ENCODE measurements around the gene SLC25A6.

The SLC25A6 gene

DNA sequence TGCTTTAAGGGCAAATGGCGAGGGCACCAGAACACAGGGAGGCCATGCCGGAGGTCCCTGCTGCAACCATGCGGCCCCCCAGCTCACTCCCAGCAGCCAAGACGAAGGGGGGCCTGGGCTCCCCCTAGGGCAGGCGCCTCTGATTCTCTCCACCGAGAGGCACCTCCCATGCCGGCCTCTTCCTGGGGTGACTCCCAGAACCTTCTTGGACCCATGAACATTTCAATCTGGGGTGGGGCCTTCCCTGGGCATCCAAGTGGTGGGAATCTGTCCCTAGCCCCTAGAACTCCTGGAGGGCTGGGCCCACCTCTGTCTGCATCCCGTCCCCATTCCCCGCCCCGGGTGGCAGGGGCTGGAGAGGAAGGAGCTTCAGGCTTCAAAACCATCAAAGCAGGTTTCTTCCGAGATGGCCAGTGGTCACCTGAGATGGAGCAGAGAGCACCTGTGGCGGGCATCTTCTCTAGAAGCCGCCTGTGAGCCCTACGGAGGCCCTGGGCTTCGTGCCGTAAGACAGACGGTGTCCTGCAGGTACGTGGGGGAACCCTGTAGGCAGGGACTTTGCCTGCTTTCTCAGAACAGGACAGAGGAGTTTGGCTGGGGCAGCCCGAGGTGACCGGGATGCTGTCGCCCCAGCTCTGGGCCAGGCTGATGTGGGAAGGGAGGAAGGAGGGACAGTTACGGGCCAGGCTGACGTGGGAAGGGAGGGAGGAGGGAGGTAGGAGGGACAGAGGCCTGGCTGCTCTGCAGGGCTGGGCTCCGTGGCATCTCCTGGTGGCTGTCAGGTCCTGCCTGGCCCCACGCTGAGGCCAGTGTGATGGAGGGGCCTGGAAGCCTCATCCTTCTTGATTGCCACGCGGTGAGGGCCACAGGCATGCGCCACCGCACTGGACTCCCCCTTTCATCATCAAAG is 6.8 kb upstream of the SLC25A6 start:
- no peak overlapping the region for H3K14ac ChIP-seq (ENCODE audit: low read length)
- no peaks in the 10 kb centered on the region for H3K79me1 ChIP-seq (ENCODE audit: low read length)
- H2BK12ac ChIP-seq (ENCODE audit: low read length) = no peak overlapping the region
- no peak overlapping the region for H3K23ac ChIP-seq (ENCODE audit: low read length)
- H3K4me3 ChIP-seq (ENCODE audit: low read depth, low read length) = no peak overlapping the region
- H2AFZ ChIP-seq (ENCODE audit: insufficient read depth, low read length, poor library complexity) = no peak overlapping the region
- peaks cover 30 to 38% of the 10 kb centered on the region in 2 experiments for H3K36me3 ChIP-seq (ENCODE audit: control insufficient read depth in 1 of 2, insufficient read depth in 2 of 2, low read length in 2 of 2)
- peak overlapping the region; percentile 32 for H4K12ac ChIP-seq (ENCODE audit: low read depth, low read length)
- no peak overlapping the region for H3K27ac ChIP-seq (ENCODE audit: low read depth, low read length)
- H2BK120ac ChIP-seq (ENCODE audit: insufficient read depth, low read length, poor library complexity) = no peak overlapping the region
- H3K4me2 ChIP-seq (ENCODE audit: low read length) = no peak overlapping the region
- no peak overlapping the region for H2AK5ac ChIP-seq (ENCODE audit: low read length)
- peaks cover 0 to 4% of the 10 kb centered on the region in 2 experiments for H3K4me1 ChIP-seq (ENCODE audit: control insufficient read depth in 1 of 2, insufficient read depth in 2 of 2, low read length in 2 of 2)
- H3K9ac ChIP-seq (ENCODE audit: low read length) = no peak overlapping the region
- no peak overlapping the region for H4K8ac ChIP-seq (ENCODE audit: low read depth, low read length)
- H3K18ac ChIP-seq (ENCODE audit: low read length) = peak overlapping the region; percentile 48
- H3K4ac ChIP-seq (ENCODE audit: low read depth, low read length) = no peak overlapping the region
- no peaks in the 10 kb centered on the region for H3K27me3 ChIP-seq (ENCODE audit: insufficient read depth, low read length)
- DNase-seq = no peak
- H4K91ac ChIP-seq (ENCODE audit: low read depth, low read length) = peak overlapping the region; percentile 20
- no peaks in the 10 kb centered on the region for H3K79me2 ChIP-seq (ENCODE audit: control insufficient read depth, insufficient read depth, low read length, poor library complexity)
- WGBS (ENCODE audit: extremely low coverage, insufficient coverage, insufficient read length) = no CpG with 5 or more reads among the region's 29 CpGs
- H3K9me3 ChIP-seq (ENCODE audit: insufficient read depth, low read depth, low read length) = no peaks in the 10 kb centered on the region
- no peak overlapping the region for H2BK5ac ChIP-seq (ENCODE audit: low read depth, low read length, poor library complexity)

DNA sequence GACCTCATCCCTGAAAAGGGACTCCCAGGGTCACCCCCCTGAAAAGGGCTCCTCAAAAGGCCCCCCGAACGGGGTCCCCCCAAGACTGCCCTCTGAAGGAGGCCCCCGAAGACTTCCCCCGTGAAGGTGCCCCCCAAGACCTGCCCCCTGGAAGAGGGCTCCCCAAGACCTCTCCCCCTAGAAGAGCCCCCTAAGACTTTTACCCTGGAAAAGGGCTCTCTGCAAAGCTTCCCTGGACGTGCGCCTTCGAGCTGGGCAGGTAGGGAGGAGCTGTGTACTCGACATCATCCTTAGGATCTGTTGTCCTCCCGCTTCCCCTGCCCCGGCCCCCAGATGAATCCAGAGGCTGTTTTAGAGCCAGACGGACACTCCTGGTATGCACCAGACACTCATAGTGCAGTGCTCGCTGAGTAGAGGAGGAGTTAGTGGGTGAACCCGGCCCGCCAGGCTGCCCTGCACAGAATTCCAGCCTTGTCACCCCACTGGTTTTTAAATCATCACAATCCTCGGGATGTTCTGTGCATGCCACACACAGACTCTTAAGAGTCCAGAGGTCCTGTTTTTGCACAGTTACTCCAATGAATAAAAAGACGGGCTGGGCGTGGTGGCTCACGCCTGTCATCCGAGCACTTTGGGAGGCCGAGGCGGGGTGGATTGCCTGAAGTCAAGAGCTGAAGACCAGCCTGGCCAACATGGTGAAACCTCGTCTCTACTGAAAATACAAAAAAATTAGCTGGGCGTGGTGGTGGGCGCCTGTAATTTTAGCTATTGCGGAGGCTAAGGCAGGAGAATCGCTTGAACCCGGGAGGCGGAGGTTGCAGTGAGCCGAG is 5.7 kb upstream of the SLC25A6 start:
- H4K8ac ChIP-seq (ENCODE audit: low read depth, low read length) = no peak overlapping the region

DNA sequence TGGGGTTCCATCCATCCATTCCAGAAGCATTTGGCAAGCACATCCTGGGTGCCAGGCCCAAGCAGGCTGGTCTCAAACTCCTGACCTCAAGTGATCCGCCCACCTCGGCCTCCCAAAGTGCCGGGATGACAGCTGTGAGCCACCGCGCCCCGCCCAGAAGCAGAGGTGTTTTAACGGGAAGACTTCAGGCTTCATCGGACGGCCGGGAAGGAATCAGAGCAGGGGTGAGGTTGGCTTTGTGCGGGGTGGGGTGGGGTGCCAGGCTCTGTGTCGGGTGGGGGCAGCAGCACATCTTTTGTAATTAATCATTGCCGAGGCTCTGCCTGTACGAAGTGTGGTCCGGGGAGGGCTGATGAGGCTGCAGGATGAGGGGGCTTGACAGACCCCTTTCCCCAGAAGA is 5.1 kb upstream of the SLC25A6 start:
- H3K18ac ChIP-seq (ENCODE audit: low read length) = no peak overlapping the region
- no CpG with 5 or more reads among the region's 15 CpGs for WGBS (ENCODE audit: extremely low coverage, insufficient coverage, insufficient read length)
- H3K23ac ChIP-seq (ENCODE audit: low read length) = no peak overlapping the region
- no peak overlapping the region for H4K12ac ChIP-seq (ENCODE audit: low read depth, low read length)
- no peak overlapping the region for H2BK12ac ChIP-seq (ENCODE audit: low read length)
- no peak overlapping the region for H3K4ac ChIP-seq (ENCODE audit: low read depth, low read length)
- peaks cover 5% of the 10 kb centered on the region for H3K79me2 ChIP-seq (ENCODE audit: control insufficient read depth, insufficient read depth, low read length, poor library complexity)
- no peaks in the 10 kb centered on the region for H3K27me3 ChIP-seq (ENCODE audit: insufficient read depth, low read length)
- H3K27ac ChIP-seq (ENCODE audit: low read depth, low read length) = no peak overlapping the region
- peaks cover 0 to 4% of the 10 kb centered on the region in 2 experiments for H3K4me1 ChIP-seq (ENCODE audit: control insufficient read depth in 1 of 2, insufficient read depth in 2 of 2, low read length in 2 of 2)
- H2BK120ac ChIP-seq (ENCODE audit: insufficient read depth, low read length, poor library complexity) = no peak overlapping the region
- H3K14ac ChIP-seq (ENCODE audit: low read length) = no peak overlapping the region
- no peak overlapping the region for H4K91ac ChIP-seq (ENCODE audit: low read depth, low read length)
- H3K9me3 ChIP-seq (ENCODE audit: insufficient read depth, low read depth, low read length) = no peaks in the 10 kb centered on the region
- no peak overlapping the region for H2AFZ ChIP-seq (ENCODE audit: insufficient read depth, low read length, poor library complexity)
- H3K4me2 ChIP-seq (ENCODE audit: low read length) = no peak overlapping the region
- peaks cover 18 to 27% of the 10 kb centered on the region in 2 experiments for H3K36me3 ChIP-seq (ENCODE audit: control insufficient read depth in 1 of 2, insufficient read depth in 2 of 2, low read length in 2 of 2)
- no peak for DNase-seq
- no peak overlapping the region for H3K4me3 ChIP-seq (ENCODE audit: low read depth, low read length)
- no peak overlapping the region for H3K9ac ChIP-seq (ENCODE audit: low read length)
- no peak overlapping the region for H4K8ac ChIP-seq (ENCODE audit: low read depth, low read length)
- H3K79me1 ChIP-seq (ENCODE audit: low read length) = peaks cover 8% of the 10 kb centered on the region
- H2AK5ac ChIP-seq (ENCODE audit: low read length) = no peak overlapping the region
- no peak overlapping the region for H2BK5ac ChIP-seq (ENCODE audit: low read depth, low read length, poor library complexity)

More for the DNA sequence above, 5.7 kb upstream of the SLC25A6 start:
- Histone ChIP-seq H2AFZ (ENCODE audit: insufficient read depth, low read length, poor library complexity) (no peak overlapping the region), H3K27me3 (ENCODE audit: insufficient read depth, low read length) (no peaks in the 10 kb centered on the region), H3K23ac (ENCODE audit: low read length) (no peak overlapping the region), H2BK120ac (ENCODE audit: insufficient read depth, low read length, poor library complexity) (no peak overlapping the region), H4K12ac (ENCODE audit: low read depth, low read length) (no peak overlapping the region), H3K4me2 (ENCODE audit: low read length) (no peak overlapping the region), H3K27ac (ENCODE audit: low read depth, low read length) (no peak overlapping the region), H3K14ac (ENCODE audit: low read length) (no peak overlapping the region), H3K18ac (ENCODE audit: low read length) (no peak overlapping the region), H2BK12ac (ENCODE audit: low read length) (no peak overlapping the region), H3K4ac (ENCODE audit: low read depth, low read length) (no peak overlapping the region), H3K9ac (ENCODE audit: low read length) (no peak overlapping the region), H2BK5ac (ENCODE audit: low read depth, low read length, poor library complexity) (no peak overlapping the region), H2AK5ac (ENCODE audit: low read length) (no peak overlapping the region), H3K36me3 (ENCODE audit: control insufficient read depth in 1 of 2, insufficient read depth in 2 of 2, low read length in 2 of 2) (peaks cover 22 to 30% of the 10 kb centered on the region in 2 experiments), H3K79me2 (ENCODE audit: control insufficient read depth, insufficient read depth, low read length, poor library complexity) (peaks cover under 1% of the 10 kb centered on the region), H4K91ac (ENCODE audit: low read depth, low read length) (no peak overlapping the region), H3K4me1 (ENCODE audit: control insufficient read depth in 1 of 2, insufficient read depth in 2 of 2, low read length in 2 of 2) (peaks cover 0 to 4% of the 10 kb centered on the region in 2 experiments), H3K9me3 (ENCODE audit: insufficient read depth, low read depth, low read length) (no peaks in the 10 kb centered on the region), H3K4me3 (ENCODE audit: low read depth, low read length) (no peak overlapping the region), H3K79me1 (ENCODE audit: low read length) (peaks cover 3% of the 10 kb centered on the region)
- WGBS (ENCODE audit: extremely low coverage, insufficient coverage, insufficient read length) = no CpG with 5 or more reads among the region's 29 CpGs
- no peak for DNase-seq

DNA sequence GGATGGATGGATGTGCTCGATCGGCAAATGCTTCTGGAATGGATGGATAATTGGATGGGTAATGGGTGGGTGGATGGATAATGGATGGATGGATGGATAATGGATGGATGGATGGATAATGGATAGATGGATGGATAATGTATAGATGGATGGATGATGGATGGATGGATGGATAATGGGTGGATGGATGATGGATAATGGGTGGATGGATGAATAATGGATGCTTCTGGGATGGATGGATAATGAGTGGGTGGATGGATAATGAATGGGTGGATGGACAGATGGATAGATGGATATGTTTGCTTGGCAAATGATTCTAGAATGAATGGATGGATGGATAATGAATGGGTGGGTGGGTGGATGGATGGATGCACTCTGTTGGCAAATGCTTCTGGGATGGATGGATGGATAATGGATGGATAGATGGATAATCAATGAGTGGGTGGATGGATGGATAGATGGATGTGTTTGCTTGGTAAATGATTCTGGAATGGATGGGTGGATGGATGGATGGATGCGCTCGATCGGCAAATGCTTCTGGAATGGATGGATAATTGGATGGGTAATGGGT is 3.8 kb upstream of the SLC25A6 start:
- Histone ChIP-seq H4K8ac (ENCODE audit: low read depth, low read length) (no peak overlapping the region), H3K14ac (ENCODE audit: low read length) (no peak overlapping the region), H2AK5ac (ENCODE audit: low read length) (no peak overlapping the region), H3K79me2 (ENCODE audit: control insufficient read depth, insufficient read depth, low read length, poor library complexity) (peaks cover 15% of the 10 kb centered on the region), H3K4me2 (ENCODE audit: low read length) (no peak overlapping the region), H4K12ac (ENCODE audit: low read depth, low read length) (no peak overlapping the region), H3K23ac (ENCODE audit: low read length) (no peak overlapping the region), H2AFZ (ENCODE audit: insufficient read depth, low read length, poor library complexity) (no peak overlapping the region), H3K27me3 (ENCODE audit: insufficient read depth, low read length) (no peaks in the 10 kb centered on the region), H3K9me3 (ENCODE audit: insufficient read depth, low read depth, low read length) (no peaks in the 10 kb centered on the region), H2BK12ac (ENCODE audit: low read length) (no peak overlapping the region), H3K4me1 (ENCODE audit: control insufficient read depth in 1 of 2, insufficient read depth in 2 of 2, low read length in 2 of 2) (peaks cover 5 to 9% of the 10 kb centered on the region in 2 experiments), H3K79me1 (ENCODE audit: low read length) (peaks cover 15% of the 10 kb centered on the region), H3K27ac (ENCODE audit: low read depth, low read length) (no peak overlapping the region), H2BK120ac (ENCODE audit: insufficient read depth, low read length, poor library complexity) (no peak overlapping the region), H3K36me3 (ENCODE audit: control insufficient read depth in 1 of 2, insufficient read depth in 2 of 2, low read length in 2 of 2) (peaks cover 13 to 24% of the 10 kb centered on the region in 2 experiments), H3K4me3 (ENCODE audit: low read depth, low read length) (no peak overlapping the region), H4K91ac (ENCODE audit: low read depth, low read length) (no peak overlapping the region), H2BK5ac (ENCODE audit: low read depth, low read length, poor library complexity) (no peak overlapping the region), H3K18ac (ENCODE audit: low read length) (no peak overlapping the region), H3K4ac (ENCODE audit: low read depth, low read length) (no peak overlapping the region), H3K9ac (ENCODE audit: low read length) (no peak overlapping the region)
- no CpG with 5 or more reads among the region's 5 CpGs for WGBS (ENCODE audit: extremely low coverage, insufficient coverage, insufficient read length)
- no peak for DNase-seq

Measured in trophoblast cell (in vitro differentiated cells and primary cell).